ENCODE data around the gene MST1R.

DNA sequence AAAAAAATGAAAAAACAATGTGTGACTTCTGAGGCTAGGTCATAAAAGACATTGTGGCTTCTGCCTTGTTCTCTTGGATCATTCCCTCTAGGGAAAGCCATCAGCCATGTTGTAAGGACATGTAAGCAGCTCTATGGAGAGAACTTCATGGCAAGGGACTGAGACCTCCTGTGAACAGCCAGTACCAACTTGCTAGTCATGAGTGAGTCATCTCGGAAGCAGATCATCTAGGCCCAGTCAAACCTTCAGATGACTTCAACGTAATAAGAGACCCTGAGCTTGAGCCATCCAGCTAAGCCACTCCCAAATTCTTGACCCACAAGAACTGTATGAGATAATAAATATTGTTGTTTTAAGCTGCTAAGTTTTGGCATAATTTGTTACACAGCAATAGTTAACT, 21.0 kb upstream of the MST1R start:
- TF ChIP-seq EZH2 (IDR thresholded peaks at IDR 0.05; ENCODE audit: insufficient read depth, poor library complexity, severe bottlenecking) (no peak), EZH2phosphoT487 (IDR thresholded peaks at IDR 0.05; ENCODE audit: insufficient read depth, low read depth) (no peak)
